ENCODE data around the gene ZNF600.
A peak's percentile ranks its signal among the peaks of the same experiment; 100 is the strongest.
"Not testable (repeated sequence)": the region's sequence is repeated elsewhere in the genome, so short reads cannot be mapped to it uniquely, and the experiment has no call there.

Gene ZNF600

DNA sequence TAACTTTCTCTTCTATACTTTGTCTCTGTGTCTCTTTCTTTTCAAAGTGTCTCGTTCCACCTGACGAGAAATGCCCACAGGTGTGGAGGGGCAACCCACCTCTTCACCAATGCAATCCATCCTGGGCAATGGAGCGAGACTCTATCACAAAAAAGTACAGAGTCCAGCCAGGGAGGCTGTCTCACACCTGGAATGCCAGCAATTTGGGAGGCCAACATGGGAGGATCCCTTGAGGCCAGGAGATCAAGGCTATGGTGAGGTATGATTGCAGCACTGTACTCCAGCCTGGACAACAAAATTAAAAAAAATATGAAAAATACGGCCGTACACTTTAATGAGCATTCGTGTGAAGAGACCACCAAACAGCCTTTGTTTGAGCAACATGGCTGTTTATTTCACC is 2.8 kb upstream of the ZNF600 start:
- TF ChIP-seq, protein P1, sequence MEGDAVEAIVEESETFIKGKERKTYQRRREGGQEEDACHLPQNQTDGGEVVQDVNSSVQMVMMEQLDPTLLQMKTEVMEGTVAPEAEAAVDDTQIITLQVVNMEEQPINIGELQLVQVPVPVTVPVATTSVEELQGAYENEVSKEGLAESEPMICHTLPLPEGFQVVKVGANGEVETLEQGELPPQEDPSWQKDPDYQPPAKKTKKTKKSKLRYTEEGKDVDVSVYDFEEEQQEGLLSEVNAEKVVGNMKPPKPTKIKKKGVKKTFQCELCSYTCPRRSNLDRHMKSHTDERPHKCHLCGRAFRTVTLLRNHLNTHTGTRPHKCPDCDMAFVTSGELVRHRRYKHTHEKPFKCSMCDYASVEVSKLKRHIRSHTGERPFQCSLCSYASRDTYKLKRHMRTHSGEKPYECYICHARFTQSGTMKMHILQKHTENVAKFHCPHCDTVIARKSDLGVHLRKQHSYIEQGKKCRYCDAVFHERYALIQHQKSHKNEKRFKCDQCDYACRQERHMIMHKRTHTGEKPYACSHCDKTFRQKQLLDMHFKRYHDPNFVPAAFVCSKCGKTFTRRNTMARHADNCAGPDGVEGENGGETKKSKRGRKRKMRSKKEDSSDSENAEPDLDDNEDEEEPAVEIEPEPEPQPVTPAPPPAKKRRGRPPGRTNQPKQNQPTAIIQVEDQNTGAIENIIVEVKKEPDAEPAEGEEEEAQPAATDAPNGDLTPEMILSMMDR (IDR thresholded peaks at IDR 0.05; ENCODE audit: borderline replicate concordance, insufficient read depth, low read depth, low read length): no peak
- H3K4me3 ChIP-seq (ENCODE audit: low read depth, low read length): no peak overlapping the region

DNA sequence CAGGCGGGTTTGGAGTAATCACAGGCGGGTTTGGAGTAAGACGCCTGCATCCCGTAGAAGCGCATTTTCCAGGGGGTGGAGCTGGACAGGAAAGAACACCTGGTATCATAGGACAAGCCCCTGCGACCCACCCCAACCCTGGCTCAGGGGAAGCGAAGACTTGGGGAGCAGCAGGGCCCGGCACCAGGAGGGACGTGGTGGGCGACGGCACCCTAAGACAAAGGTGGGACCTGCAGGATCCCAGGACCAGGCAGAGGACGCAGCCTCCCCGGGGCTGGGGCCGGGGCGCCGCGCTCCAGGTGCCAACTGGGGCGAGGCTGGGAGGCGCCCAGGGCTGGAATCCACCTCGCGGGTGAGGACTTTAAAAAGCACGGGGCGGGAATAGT is 520 bp downstream of the ZNF600 start:
- peak overlapping the region; percentile 69 for H3K4me3 ChIP-seq (ENCODE audit: low read depth, low read length)
- TF ChIP-seq, protein P1 (IDR thresholded peaks at IDR 0.05; ENCODE audit: borderline replicate concordance, insufficient read depth, low read depth, low read length): no peak

DNA sequence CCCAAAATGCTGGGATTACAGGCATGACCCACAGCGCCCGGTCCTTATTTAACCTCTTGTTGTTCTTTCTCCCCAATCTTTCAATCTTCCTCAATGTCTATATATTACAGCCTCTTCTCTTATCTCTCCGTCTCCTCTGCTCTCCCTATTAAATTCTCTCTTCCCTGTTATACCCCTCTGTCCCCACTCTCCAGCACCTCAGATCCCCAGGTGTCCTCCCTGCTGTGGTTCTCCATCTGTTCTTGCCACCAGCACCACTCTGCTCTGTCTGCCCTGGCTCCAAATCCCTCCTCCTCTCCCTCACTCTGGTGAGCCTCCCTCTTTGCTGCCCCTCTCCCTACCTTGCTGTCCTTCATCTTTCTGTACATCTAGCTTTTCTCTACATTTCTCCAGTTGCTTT is 1.1 kb downstream of the ZNF600 start:
- TF ChIP-seq, protein P1 (IDR thresholded peaks at IDR 0.05; ENCODE audit: borderline replicate concordance, insufficient read depth, low read depth, low read length): no peak
- no peak overlapping the region for H3K4me3 ChIP-seq (ENCODE audit: low read depth, low read length)

DNA sequence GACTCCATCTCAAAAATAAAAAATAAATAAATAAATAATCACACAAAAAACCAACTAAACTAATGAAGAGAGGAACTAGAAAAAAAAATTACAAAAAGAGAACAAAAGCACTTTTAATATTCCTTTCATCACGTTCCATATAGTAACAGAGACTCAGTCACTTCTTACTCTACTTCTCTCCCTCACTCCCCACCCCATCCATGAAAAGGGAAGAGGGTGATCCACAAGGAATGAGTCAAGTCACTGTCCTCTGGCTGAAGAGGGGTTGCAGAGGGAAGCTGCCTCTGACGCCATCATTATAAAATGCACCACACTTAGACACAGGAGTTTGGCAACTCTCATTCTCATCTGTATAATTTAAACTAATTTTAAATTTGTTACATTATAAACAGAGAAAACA is 3.7 kb downstream of the ZNF600 start:
- H3K4me3 ChIP-seq (ENCODE audit: low read depth, low read length): not testable (repeated sequence)

DNA sequence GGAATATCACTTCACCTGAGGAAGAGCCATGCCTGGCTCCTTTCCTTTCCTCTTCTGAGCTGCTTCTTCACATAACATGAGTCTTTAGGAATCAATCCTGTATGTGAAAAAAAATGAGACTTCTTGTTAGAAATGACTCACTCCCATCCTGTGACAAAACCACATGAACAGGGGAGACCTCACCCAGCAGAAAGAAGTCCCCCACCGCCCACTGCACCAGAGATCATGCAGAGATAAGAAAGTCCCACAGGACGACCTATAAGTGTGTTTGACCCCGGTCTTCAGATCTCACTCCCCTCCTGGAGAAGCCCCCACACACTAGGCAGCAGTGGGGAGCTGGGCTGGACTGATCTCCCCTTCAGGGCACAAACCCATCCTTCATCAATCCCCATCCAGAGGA is 7.8 kb downstream of the ZNF600 start:
- TF ChIP-seq, protein P1 (IDR thresholded peaks at IDR 0.05; ENCODE audit: borderline replicate concordance, insufficient read depth, low read depth, low read length): no peak
- H3K4me3 ChIP-seq (ENCODE audit: low read depth, low read length): no peak overlapping the region

DNA sequence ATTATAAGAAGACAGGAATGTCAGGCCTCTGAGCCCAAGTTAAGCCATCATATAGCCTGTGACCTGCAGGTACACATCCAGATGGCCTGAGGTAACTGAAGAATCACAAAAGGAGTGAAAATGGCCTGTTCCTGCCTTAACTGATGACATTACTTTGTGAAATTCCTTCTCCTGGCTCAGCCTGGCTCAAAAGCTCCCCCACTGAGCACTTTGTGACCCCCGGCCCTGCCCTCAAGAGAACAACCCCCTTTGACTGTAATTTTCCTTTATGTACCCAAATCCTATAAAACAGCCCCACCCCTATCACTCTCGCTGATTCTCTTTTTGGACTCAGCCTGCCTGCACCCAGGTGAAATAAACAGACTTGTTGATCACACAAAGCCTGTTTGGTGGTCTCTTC is 30.1 kb downstream of the ZNF600 start:
- H3K4me3 ChIP-seq (ENCODE audit: low read depth, low read length): not testable (repeated sequence)

DNA sequence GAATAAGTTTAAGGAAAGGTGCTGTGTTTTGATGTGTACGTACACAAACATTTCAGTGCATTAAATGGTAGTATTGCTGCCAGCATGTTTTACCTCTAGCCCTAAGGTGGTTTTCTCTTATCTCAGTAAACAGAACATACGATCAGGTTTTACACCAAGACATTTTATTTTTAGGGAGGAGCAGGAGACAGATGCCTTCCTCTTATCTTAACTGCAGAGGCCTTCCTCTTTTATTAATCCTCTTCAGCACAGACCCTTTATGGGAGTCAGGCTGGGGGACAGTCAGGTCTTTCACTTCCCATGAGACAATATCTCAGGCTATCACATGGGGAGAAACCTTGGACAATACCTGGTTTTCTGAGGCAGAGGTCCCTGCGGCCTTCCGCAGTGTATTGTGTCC is 36.8 kb downstream of the ZNF600 start:
- no peak overlapping the region for H3K4me3 ChIP-seq (ENCODE audit: low read depth, low read length)
- TF ChIP-seq, protein P1 (IDR thresholded peaks at IDR 0.05; ENCODE audit: borderline replicate concordance, insufficient read depth, low read depth, low read length): no peak

DNA sequence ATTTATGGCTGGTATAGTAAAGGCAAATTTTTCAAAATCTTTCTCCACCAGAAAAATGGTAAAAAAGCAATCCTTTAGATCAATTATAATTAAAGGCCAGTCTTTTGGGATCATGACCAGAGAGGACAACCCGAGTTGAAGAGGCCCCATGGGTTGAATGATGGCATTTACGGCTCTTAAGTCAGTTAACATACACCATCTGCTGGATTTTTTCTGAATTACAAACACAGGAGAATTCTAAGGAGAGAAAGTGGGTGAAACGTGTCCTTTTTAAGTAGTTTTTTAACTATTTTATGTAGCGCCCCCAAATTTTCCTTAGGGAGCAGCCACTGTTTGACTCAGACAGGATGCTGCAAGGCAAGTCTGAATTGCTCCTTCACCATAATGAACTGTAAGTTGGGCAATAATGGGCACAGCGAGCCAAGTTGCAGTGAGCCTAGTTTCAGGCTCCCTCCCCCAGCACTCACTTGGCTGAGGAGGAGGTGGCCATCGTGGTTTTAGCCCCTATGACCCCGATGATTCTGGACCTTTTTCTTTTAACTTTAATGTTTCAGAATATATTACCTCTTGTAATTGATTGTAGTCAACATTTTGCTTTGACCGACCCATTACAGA is 38.1 kb downstream of the ZNF600 start:
- H3K4me3 ChIP-seq (ENCODE audit: low read depth, low read length): no peak overlapping the region
- TF ChIP-seq, protein P1 (IDR thresholded peaks at IDR 0.05; ENCODE audit: borderline replicate concordance, insufficient read depth, low read depth, low read length): no peak

DNA sequence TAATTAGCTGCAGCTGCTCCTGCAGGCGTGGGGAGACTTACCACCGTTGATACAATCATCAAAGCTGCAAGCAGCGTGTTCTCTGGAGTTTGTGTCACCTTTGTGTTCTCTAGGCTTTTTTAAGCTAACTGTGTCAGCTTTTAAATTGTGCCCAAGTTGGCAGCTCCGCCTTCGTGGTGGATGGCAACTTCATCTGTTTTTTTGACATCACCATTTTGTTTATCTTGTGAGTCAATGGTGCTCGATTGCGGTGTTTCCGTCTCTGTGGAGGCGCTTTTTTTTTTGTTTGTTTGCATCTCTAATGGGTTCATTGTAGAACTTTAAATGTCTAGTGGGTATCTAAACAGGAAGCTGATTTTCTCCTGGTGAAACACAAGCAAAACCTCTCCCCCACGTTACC is 40.7 kb downstream of the ZNF600 start:
- not testable (repeated sequence) for H3K4me3 ChIP-seq (ENCODE audit: low read depth, low read length)
